ENCODE data around the gene NLRC3. TPM values are rescaled to one million over a fixed set of nuclear protein-coding genes. Genes with fewer than 3 reads are reported as not detected.

Gene NLRC3
- total RNA-seq, 1 donor from 2014 or later, result 0.23 TPM

DNA sequence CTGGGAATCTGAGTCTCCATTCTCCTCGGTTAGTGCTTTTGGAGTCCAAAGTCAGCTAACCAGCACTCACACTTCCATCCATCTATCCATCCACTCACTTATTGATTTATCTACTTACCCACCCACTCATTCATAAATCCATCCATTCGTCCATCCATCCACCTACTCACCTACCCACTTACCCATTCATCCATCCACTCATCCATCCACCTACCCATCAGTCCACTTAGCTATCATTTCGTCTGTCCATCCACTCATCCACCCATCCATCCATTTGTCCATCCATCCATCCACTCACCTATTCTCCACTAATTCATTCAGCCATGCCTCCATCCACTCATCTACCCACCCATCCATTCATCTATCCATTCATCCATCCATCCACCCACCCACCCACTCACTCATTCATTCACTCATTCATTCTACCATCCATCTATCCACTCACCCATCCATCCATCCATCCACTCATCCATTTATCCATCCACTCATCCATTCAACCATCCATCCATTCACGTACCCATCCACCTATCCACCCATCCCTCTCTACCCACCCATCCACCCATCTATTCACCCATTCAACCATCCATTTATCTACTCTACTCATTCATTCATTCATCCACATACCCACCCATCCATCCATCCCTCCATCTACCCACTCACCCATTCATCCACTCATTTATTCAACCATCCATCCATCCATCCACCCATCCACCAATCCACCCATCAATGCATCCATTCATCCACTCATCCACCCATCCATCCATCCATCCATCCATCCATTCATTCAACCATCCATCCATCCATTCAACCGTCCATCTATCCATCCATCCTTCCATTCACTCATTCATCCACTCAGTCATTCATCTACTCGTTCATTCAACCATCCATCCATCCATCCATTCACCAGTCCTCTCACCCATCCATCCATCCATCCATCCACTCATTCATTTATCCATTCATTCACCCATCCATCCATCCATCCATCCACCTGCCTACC lies 26.1 kb downstream of the NLRC3 start:
- Histone ChIP-seq H3K4me3 (ENCODE audit: insufficient read depth, low read depth, low read length) (no peak overlapping the region), H3K4me2 (ENCODE audit: low read length) (no peak overlapping the region), H4K20me1 (ENCODE audit: insufficient read depth, low read length) (no peaks in the 10 kb centered on the region), H3K36me3 (ENCODE audit: insufficient read depth, low read length) (no peaks in the 10 kb centered on the region), H3K9ac (ENCODE audit: low read length) (no peak overlapping the region), H3K9me3 (ENCODE audit: insufficient read depth, low read depth, low read length) (no peaks in the 10 kb centered on the region), H3K27ac (ENCODE audit: low read depth, low read length) (no peak overlapping the region), H3K4me1 (ENCODE audit: insufficient read depth, low read length) (no peaks in the 10 kb centered on the region), H3K27me3 (ENCODE audit: insufficient read depth, low read length) (no peaks in the 10 kb centered on the region), H3K79me2 (ENCODE audit: insufficient read depth, low read length) (no peaks in the 10 kb centered on the region), H2AFZ (ENCODE audit: low read depth, low read length) (no peak overlapping the region)
- H3K4me1 Mint-ChIP-seq (ENCODE audit: low read depth, unreplicated experiment), result no peaks in the 10 kb centered on the region
- DNase-seq (ENCODE audit: low read depth) (no peak), FAIRE-seq (no peak)
- H3K4me3 Mint-ChIP-seq (ENCODE audit: unreplicated experiment), result no peak overlapping the region
- peaks cover 29% of the 10 kb centered on the region for H3K27me3 Mint-ChIP-seq (ENCODE audit: low read depth, unreplicated experiment)
- no peaks in the 10 kb centered on the region for H3K36me3 Mint-ChIP-seq (ENCODE audit: low read depth, unreplicated experiment)
- no peak overlapping the region for H3K27ac Mint-ChIP-seq (ENCODE audit: unreplicated experiment)
- no peaks in the 10 kb centered on the region for H3K9me3 Mint-ChIP-seq (ENCODE audit: unreplicated experiment)
- TF ChIP-seq, protein P1, sequence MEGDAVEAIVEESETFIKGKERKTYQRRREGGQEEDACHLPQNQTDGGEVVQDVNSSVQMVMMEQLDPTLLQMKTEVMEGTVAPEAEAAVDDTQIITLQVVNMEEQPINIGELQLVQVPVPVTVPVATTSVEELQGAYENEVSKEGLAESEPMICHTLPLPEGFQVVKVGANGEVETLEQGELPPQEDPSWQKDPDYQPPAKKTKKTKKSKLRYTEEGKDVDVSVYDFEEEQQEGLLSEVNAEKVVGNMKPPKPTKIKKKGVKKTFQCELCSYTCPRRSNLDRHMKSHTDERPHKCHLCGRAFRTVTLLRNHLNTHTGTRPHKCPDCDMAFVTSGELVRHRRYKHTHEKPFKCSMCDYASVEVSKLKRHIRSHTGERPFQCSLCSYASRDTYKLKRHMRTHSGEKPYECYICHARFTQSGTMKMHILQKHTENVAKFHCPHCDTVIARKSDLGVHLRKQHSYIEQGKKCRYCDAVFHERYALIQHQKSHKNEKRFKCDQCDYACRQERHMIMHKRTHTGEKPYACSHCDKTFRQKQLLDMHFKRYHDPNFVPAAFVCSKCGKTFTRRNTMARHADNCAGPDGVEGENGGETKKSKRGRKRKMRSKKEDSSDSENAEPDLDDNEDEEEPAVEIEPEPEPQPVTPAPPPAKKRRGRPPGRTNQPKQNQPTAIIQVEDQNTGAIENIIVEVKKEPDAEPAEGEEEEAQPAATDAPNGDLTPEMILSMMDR (IDR thresholded peaks at IDR 0.05; ENCODE audit: insufficient read depth, low read depth, low read length), result no peak
- no peak for TF ChIP-seq EZH2 (IDR thresholded peaks at IDR 0.05; ENCODE audit: insufficient read depth, low read length)

DNA sequence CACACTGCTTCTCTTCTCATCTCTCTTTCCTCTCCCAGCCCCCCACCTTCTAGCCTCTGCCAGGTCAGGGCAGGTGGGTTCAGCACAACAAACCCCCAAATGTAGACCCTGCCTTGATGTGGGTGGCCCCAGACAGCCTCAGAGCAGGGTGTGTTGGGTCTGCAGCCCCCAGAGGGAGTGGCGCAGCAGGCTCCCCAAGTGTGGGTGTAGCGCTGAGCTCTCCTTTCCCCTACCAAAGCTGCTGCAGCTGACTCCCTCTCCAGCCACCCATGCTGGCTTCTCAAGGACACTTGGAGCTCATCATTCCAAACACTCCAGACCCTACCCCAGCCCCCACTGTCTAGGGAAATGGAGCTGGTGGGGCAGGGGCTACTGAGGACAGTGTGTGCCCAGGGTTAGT lies 27.3 kb downstream of the NLRC3 start:
- no peaks in the 10 kb centered on the region for H4K20me1 ChIP-seq (ENCODE audit: insufficient read depth, low read length)
- no peak overlapping the region for H3K4me3 ChIP-seq (ENCODE audit: insufficient read depth, low read depth, low read length)
- peaks cover 29% of the 10 kb centered on the region for H3K27me3 Mint-ChIP-seq (ENCODE audit: low read depth, unreplicated experiment)
- no peak overlapping the region for H3K9ac ChIP-seq (ENCODE audit: low read length)
- TF ChIP-seq, protein P1 (IDR thresholded peaks at IDR 0.05; ENCODE audit: insufficient read depth, low read depth, low read length), result no peak
- no peak for TF ChIP-seq EZH2 (IDR thresholded peaks at IDR 0.05; ENCODE audit: insufficient read depth, low read length)
- no peak overlapping the region for H3K27ac Mint-ChIP-seq (ENCODE audit: unreplicated experiment)
- DNase-seq (ENCODE audit: low read depth) (no peak), FAIRE-seq (no peak)
- no peak overlapping the region for H3K4me3 Mint-ChIP-seq (ENCODE audit: unreplicated experiment)
- H3K27me3 ChIP-seq (ENCODE audit: insufficient read depth, low read length), result no peaks in the 10 kb centered on the region
- H3K36me3 Mint-ChIP-seq (ENCODE audit: low read depth, unreplicated experiment), result no peaks in the 10 kb centered on the region
- no peaks in the 10 kb centered on the region for H3K9me3 ChIP-seq (ENCODE audit: insufficient read depth, low read depth, low read length)
- H3K4me1 Mint-ChIP-seq (ENCODE audit: low read depth, unreplicated experiment), result no peaks in the 10 kb centered on the region
- no peaks in the 10 kb centered on the region for H3K79me2 ChIP-seq (ENCODE audit: insufficient read depth, low read length)
- H2AFZ ChIP-seq (ENCODE audit: low read depth, low read length), result no peak overlapping the region
- no peaks in the 10 kb centered on the region for H3K36me3 ChIP-seq (ENCODE audit: insufficient read depth, low read length)
- no peaks in the 10 kb centered on the region for H3K9me3 Mint-ChIP-seq (ENCODE audit: unreplicated experiment)
- no peak overlapping the region for H3K27ac ChIP-seq (ENCODE audit: low read depth, low read length)
- H3K4me2 ChIP-seq (ENCODE audit: low read length), result no peak overlapping the region
- no peaks in the 10 kb centered on the region for H3K4me1 ChIP-seq (ENCODE audit: insufficient read depth, low read length)

DNA sequence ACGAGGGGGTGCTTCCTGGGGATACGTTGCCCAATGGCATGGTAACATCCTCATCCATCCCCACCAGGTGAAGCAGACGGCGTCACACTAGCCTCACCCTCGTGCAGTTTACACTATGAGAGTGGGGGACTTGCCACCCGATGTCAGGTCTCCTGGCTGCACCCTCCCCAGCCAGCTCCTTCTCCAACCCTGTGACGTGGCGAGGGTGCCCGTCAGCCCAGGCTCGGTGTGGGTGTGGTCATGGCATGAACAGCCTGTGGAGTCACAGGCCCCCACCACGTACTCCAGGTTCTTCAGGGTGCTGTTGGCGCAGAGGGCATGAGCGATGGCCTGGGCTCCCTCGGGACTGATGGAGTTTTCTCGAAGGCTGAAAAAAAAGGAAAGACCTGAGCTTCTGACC lies 28.3 kb downstream of the NLRC3 start:
- H3K27me3 Mint-ChIP-seq (ENCODE audit: low read depth, unreplicated experiment), result peaks cover 29% of the 10 kb centered on the region
- H3K36me3 Mint-ChIP-seq (ENCODE audit: low read depth, unreplicated experiment), result no peaks in the 10 kb centered on the region
- no peak overlapping the region for H3K27ac ChIP-seq (ENCODE audit: low read depth, low read length)
- no peaks in the 10 kb centered on the region for H3K36me3 ChIP-seq (ENCODE audit: insufficient read depth, low read length)
- H3K4me3 ChIP-seq (ENCODE audit: insufficient read depth, low read depth, low read length), result no peak overlapping the region
- no peak for DNase-seq (ENCODE audit: low read depth)
- no peaks in the 10 kb centered on the region for H3K4me1 Mint-ChIP-seq (ENCODE audit: low read depth, unreplicated experiment)
- H3K4me1 ChIP-seq (ENCODE audit: insufficient read depth, low read length), result no peaks in the 10 kb centered on the region
- TF ChIP-seq, protein P1 (IDR thresholded peaks at IDR 0.05; ENCODE audit: insufficient read depth, low read depth, low read length), result no peak
- no peak for TF ChIP-seq EZH2 (IDR thresholded peaks at IDR 0.05; ENCODE audit: insufficient read depth, low read length)
- H3K79me2 ChIP-seq (ENCODE audit: insufficient read depth, low read length), result no peaks in the 10 kb centered on the region
- no peak for FAIRE-seq
- no peak overlapping the region for H3K4me2 ChIP-seq (ENCODE audit: low read length)
- H3K4me3 Mint-ChIP-seq (ENCODE audit: unreplicated experiment), result no peak overlapping the region
- H3K27me3 ChIP-seq (ENCODE audit: insufficient read depth, low read length), result no peaks in the 10 kb centered on the region
- no peak overlapping the region for H3K9ac ChIP-seq (ENCODE audit: low read length)
- H3K9me3 Mint-ChIP-seq (ENCODE audit: unreplicated experiment), result no peaks in the 10 kb centered on the region
- H3K27ac Mint-ChIP-seq (ENCODE audit: unreplicated experiment), result no peak overlapping the region
- H2AFZ ChIP-seq (ENCODE audit: low read depth, low read length), result no peak overlapping the region
- no peaks in the 10 kb centered on the region for H4K20me1 ChIP-seq (ENCODE audit: insufficient read depth, low read length)
- H3K9me3 ChIP-seq (ENCODE audit: insufficient read depth, low read depth, low read length), result no peaks in the 10 kb centered on the region
